Measurements from ENCODE around the gene AFF4.

Gene AFF4

DNA sequence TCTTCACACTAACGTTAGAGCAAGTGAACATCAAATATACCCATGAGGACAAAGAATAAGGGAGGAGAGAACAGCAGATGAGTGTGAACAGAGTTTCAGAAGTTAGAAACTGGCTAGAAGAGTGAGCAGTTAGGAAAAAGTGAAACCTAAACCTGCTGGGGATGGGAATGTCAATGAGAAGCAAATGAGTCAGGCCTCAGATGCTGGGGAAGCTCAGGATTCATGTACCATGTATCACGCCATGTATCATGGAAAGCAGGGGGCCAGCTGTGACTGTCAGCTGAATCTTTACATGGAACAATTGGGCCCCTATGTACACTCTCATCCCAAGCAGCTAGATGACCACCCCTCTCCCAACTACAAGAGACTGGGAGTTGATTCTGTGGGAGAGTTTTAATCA is 113.4 kb downstream of the AFF4 start:
- peak; percentile 42 for DNase-seq

- no peak for DNase-seq
These were observed 114.1 kb downstream of the AFF4 start for GRCh38 chr5:132849347-132849746.

- DNase-seq, result no peak
These were observed 115.2 kb downstream of the AFF4 start for GRCh38 chr5:132848270-132848669.

DNA sequence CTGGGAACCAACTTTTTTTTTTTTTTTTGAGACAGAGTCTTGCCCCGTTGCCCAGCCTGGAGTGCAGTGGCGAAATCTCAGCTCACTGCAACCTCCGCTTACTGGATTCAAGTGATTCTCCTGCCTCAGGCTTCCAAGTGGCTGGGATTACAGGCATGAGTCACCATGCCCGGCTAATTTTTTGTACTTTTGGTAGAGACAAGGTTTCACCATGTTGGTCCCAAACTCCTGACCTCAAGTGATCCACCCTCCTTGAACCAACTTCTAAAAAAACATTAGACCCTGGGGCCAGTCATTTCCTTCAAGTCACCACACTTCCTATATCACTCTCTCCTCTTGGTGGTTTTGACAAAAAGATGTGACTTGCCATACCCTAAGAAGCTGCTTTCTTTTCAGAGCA is 122.1 kb downstream of the AFF4 start:
- DNase-seq, result no peak

GRCh38 chr5:132840896-132841295 is 122.5 kb downstream of the AFF4 start:
- DNase-seq, result no peak

- no peak for DNase-seq
These were observed 123.1 kb downstream of the AFF4 start for GRCh38 chr5:132840313-132840712.

DNA sequence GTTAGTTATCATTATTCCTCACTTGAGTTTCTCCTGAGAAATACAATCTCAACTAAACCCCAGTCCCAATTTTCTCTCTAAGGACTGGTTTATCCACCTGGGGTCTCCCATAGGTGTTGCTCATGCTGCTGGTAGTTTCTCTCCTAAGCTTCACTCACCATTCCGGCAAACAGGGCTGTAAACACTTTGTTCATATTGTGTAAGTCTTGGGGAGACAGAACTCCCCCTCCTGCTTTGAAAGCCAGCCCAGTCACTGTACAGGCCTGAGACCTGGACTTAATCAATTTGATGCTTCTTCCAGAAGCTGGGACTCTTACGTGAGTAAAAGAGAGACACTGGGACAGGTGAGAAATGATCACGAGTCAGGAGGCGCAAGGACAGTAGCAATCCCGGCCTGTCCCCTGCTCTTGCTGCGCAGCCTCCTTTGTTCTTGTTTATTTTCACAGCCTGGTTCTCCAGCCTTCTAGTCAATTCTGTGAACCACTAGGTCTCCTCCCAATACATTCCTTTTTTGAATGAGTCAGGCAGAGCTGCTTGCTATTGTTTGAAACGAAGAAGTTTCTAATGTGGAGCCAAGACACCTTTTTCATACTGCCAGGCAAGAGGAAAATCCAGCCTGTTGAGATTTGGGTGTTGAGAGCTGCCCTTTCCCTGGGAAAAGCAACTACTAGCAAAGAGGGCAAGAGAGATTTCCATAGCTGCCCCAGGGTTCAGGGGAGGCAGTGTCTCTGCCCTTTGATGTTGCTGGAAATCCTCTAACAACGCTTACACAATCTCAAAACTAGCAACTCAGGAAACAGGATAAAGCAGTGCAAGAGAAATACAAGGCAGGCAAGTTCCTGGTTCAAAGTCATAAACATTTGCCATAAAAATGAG is 123.8 kb downstream of the AFF4 start:
- peak; percentile 48 for DNase-seq

- DNase-seq, result no peak
These were observed 124.7 kb downstream of the AFF4 start for GRCh38 chr5:132838516-132839282.

- no peak for DNase-seq
These were observed 125.6 kb downstream of the AFF4 start for GRCh38 chr5:132837868-132838267.

DNA sequence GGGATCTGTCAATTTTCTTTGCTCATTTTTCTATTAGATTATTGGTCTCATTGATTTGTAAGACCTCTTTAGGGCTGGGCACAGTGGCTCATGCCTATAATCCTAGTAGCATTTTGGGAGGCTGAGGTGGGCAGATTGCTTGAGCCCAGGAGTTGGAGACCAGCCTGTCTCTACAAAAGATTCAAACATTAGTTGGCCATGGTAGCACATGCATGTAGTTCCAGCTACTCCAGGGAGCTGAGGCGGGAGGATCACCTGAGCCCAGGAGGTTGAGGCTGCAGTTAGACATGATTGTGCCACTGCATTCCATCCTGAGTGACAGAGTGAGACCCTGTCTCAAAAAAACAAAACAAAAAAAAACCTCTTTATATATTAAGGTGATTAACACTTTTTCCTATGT is 126.6 kb downstream of the AFF4 start:
- DNase-seq, result no peak

DNA sequence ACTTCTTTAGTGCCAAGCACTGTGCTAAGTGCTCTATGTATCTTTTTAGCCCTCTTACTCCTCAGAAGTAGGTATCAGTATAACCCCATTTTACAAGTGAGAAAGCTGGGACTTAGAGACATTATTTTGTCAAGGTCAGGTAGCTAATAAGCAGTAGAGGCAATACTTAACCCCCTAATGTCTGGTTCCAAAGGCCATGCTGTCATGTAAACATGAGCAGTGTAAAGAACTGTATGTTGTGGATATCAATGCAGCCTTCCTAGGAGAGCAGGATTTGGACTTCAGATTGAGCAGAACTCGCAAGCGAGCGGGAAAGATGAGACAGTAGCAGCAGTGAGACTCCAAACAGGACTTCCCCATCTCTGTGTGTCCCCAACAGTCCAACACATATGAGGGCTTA is 129.4 kb downstream of the AFF4 start:
- DNase-seq, result no peak

GRCh38 chr5:132832612-132833011 is 130.8 kb downstream of the AFF4 start:
- DNase-seq, result no peak

GRCh38 chr5:132831095-132831860 is 132.2 kb downstream of the AFF4 start:
- DNase-seq, result no peak

DNA sequence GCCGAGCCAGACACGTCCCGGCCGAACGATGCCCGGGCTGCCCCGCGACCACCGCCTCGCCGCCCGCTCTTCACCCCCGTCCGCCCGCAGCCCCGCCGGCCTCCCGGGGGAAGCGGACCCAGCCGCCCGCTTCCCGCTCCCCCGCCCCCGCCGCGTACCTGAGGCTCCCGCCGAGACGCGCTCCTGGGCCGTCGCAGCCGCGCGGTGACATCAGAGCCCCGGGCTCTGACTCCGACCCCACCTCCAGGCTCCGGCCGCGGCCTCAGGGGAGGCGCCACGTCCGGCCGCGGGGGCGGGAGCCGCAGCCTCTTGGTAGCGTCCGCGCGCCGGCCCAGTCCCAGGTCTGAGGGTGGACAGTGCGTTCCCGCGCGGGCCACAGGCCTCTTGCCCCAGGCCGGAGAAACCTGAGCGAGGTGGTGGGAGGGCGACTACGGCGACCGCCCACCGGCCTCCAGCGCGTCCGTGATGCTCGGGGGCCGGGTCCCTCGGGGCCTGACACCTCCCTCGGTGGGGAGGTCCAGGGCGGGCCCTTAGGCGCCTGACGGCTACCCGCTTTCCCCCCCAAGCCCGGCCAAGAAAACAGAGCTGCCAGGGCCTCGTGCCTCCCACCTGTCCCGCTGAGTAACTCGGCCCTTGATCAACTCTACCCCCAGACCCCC is 132.9 kb downstream of the AFF4 start, which contains the start of gene SHROOM1:
TSS of gene SHROOM1 (minus strand) at position 212 of the 659 bp plus-strand sequence. CDS start 4,507 bp downstream, outside the sequence.
- no peak for DNase-seq

- peak; percentile 50 for DNase-seq
These were observed 133.5 kb downstream of the AFF4 start for GRCh38 chr5:132829742-132830435.

GRCh38 chr5:132828846-132829494 is 134.5 kb downstream of the AFF4 start:
- no peak for DNase-seq

DNA sequence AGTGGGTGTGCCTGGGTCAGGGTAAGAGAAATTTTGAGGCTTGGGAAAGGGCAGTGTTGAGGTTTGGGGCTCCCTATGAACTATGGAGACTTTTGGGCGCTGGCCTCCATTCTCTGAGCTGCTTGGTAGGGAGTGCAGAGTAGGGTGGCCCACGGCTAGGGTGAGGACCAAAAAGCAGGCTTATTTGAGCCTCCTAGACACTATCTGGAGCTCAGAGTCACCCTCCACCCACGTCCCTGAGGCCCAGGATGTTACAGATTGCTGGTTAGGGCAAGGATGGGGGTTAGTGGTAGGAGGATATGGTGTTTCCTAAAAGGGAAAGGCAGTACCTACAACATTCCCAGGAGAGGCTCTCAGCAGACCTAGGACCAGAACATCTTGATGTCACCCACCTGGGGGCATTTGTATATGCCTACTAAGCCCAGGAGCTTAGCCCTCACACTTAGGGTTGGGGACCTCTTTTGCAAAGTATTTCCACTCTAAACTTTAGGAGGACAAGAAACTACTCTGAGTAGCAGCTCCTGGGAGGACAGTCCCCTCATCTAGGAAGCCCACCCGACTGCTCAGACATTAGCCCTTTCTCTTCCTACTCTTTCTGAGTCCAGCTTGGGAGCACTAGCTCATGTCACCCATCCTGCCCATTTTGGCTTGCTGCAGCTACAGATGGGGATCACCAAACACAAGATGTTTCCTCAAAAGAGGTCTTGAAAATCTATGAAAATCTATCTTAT is 135.3 kb downstream of the AFF4 start:
- no peak for DNase-seq

GRCh38 chr5:132826424-132827082 is 136.9 kb downstream of the AFF4 start:
- DNase-seq, result no peak

DNA sequence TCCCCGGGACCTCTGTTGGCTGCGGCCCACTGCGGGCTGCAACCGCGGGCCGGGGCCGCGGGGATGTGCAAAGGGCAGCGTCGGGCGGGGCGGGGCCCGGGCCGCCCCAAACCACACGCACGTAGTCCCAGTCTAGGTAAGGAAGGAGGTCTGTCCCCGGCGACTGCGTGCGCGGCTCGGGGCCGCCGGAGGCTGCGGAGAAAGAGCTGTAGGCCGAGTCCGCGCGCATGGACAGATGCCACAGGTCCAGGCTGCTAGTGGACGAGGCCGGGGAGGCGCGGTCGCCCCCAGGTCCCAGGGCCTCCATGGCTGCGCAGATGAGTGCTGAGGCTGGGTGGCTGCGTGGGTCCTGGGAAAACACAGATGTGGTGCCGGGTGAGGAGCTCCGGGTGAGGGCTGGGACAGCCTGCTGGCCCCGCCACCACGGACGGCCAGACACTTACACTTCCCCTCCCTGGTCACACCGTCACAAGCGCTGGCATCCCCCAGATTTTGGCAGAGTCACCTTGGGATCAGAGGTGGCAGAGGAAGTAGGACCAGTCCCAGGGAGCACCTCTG is 137.5 kb downstream of the AFF4 start:
- DNase-seq, result no peak

Data from fibroblast of skin of right quadriceps (primary cell).